H9 (cell line): ENCODE data around the gene EGFL6. TPM values are rescaled to one million over a fixed set of nuclear protein-coding genes. Genes with fewer than 3 reads are reported as not detected.

ENCODE experiments used
- DNase-seq: peaks from one replicate; pipeline ENCODE4 v3.0.0-alpha.2; 2017
- H2AFZ ChIP-seq: one replicate; pipeline ENCODE4 v1.6.1; 2013; ENCODE audit warnings: mild to moderate bottlenecking, low read length, control low read depth, moderate library complexity
- H2AK5ac ChIP-seq: 2 replicates; pipeline ENCODE4 v1.6.1; 2013; ENCODE audit warnings: low read length, control low read depth, mixed read lengths; ENCODE audit not compliant: insufficient read length
- H2BK120ac ChIP-seq: one replicate; pipeline ENCODE4 v1.6.1; 2013; ENCODE audit warnings: low read depth, mild to moderate bottlenecking, low read length, control low read depth, inconsistent platforms; ENCODE audit not compliant: poor library complexity, severe bottlenecking
- H2BK12ac ChIP-seq: 2 replicates; pipeline ENCODE4 v1.6.1; 2013; ENCODE audit warnings: low read length, control low read depth, mixed read lengths, low read depth; ENCODE audit not compliant: insufficient read length
- H2BK15ac ChIP-seq: 2 replicates; pipeline ENCODE4 v1.6.1; 2013; ENCODE audit warnings: low read depth, low read length, control low read depth
- H2BK20ac ChIP-seq: one replicate; pipeline ENCODE4 v1.6.1; 2013; ENCODE audit warnings: low read depth, mild to moderate bottlenecking, low read length, control low read depth, inconsistent platforms; ENCODE audit not compliant: poor library complexity, severe bottlenecking
- H2BK5ac ChIP-seq: 2 replicates; pipeline ENCODE4 v1.6.1; 2013; ENCODE audit warnings: low read length, control low read depth, mixed read lengths; ENCODE audit not compliant: insufficient read length
- H3K14ac ChIP-seq: 2 replicates; pipeline ENCODE4 v1.6.1; 2013; ENCODE audit warnings: low read length, control low read depth; ENCODE audit not compliant: insufficient read depth
- H3K18ac ChIP-seq: 2 replicates; pipeline ENCODE4 v1.6.1; 2013; ENCODE audit warnings: low read depth, mild to moderate bottlenecking, mixed read lengths, low read length, control low read depth; ENCODE audit not compliant: insufficient read length
- H3K23ac ChIP-seq: 2 replicates; pipeline ENCODE4 v1.6.1; 2013; ENCODE audit warnings: low read length, control low read depth, mixed read lengths, low read depth; ENCODE audit not compliant: insufficient read length
- H3K23me2 ChIP-seq: 2 replicates; pipeline ENCODE4 v1.6.1; 2013; ENCODE audit warnings: low read depth, mild to moderate bottlenecking, mixed read lengths, low read length, control low read depth; ENCODE audit not compliant: insufficient read length, poor library complexity, severe bottlenecking
- H3K27ac ChIP-seq: 2 replicates; pipeline ENCODE4 v1.5.1; 2013; ENCODE audit warnings: low read length, control low read depth, mixed read lengths, low read depth; ENCODE audit not compliant: insufficient read length
- H3K27me3 ChIP-seq: 2 replicates; pipeline ENCODE4 v1.6.1; 2013; ENCODE audit warnings: low read length, control low read depth, inconsistent platforms; ENCODE audit not compliant: insufficient read depth
- H3K4ac ChIP-seq: 2 replicates; pipeline ENCODE4 v1.6.1; 2013; ENCODE audit warnings: low read depth, mild to moderate bottlenecking, control low read depth, inconsistent platforms, low read length, moderate library complexity
- H3K4me1 ChIP-seq: 2 replicates; pipeline ENCODE4 v1.6.1; 2013; ENCODE audit warnings: low read length, control low read depth, inconsistent platforms; ENCODE audit not compliant: insufficient read depth
- H3K4me2 ChIP-seq: 2 replicates; pipeline ENCODE4 v1.6.1; 2013; ENCODE audit warnings: low read length, control low read depth, mixed read lengths; ENCODE audit not compliant: insufficient read length, insufficient read depth
- H3K56ac ChIP-seq: 2 replicates; pipeline ENCODE4 v1.6.1; 2013; ENCODE audit warnings: low read depth, mild to moderate bottlenecking, mixed read lengths, low read length, control low read depth; ENCODE audit not compliant: insufficient read length
- H3K79me1 ChIP-seq: 2 replicates; pipeline ENCODE4 v1.6.1; 2013; ENCODE audit warnings: low read depth, mild to moderate bottlenecking, moderate library complexity, low read length, control low read depth, inconsistent platforms; ENCODE audit not compliant: insufficient read depth, poor library complexity, severe bottlenecking
- H3K79me2 ChIP-seq: 2 replicates; pipeline ENCODE4 v1.6.1; 2013; ENCODE audit warnings: low read length, control low read depth, inconsistent platforms; ENCODE audit not compliant: insufficient read depth
- H3K9ac ChIP-seq: 2 replicates; pipeline ENCODE4 v1.6.1; 2013; ENCODE audit warnings: low read length, control low read depth, mixed read lengths; ENCODE audit not compliant: insufficient read length; ENCODE audit errors: extremely low read depth
- H3K9me3 ChIP-seq: one replicate; pipeline ENCODE4 v1.6.1; 2013; ENCODE audit warnings: low read depth, low read length, inconsistent platforms; ENCODE audit not compliant: control insufficient read depth
- H3T11ph ChIP-seq: one replicate; pipeline ENCODE4 v1.6.1; 2013; ENCODE audit warnings: mild to moderate bottlenecking, low read length, control low read depth, inconsistent platforms
- H4K20me1 ChIP-seq: one replicate; pipeline ENCODE4 v1.6.1; 2013; ENCODE audit not compliant: control insufficient read depth, insufficient read length, insufficient read depth
- H4K5ac ChIP-seq: 2 replicates; pipeline ENCODE4 v1.6.1; 2013; ENCODE audit warnings: low read depth, mild to moderate bottlenecking, mixed read lengths, low read length, control low read depth; ENCODE audit not compliant: insufficient read length
- H4K8ac ChIP-seq: replicated peaks from 2 replicates; pipeline ENCODE4 v1.6.1; 2013; ENCODE audit warnings: low read length, control low read depth, mixed read lengths, low read depth; ENCODE audit not compliant: insufficient read length
- H4K91ac ChIP-seq: 2 replicates; pipeline ENCODE4 v1.6.1; 2013; ENCODE audit warnings: low read depth, mild to moderate bottlenecking, moderate library complexity, mixed read lengths, low read length, control low read depth; ENCODE audit not compliant: insufficient read length
- H3K27ac Mint-ChIP-seq, 3 experiments: 2 replicates in 2 of 3; 3 replicates in 1 of 3; pipeline ENCODE4 v1.8.0; 2020 to 2021; ENCODE audit warnings: mixed read lengths in 3 of 3, mild to moderate bottlenecking in 1 of 3, moderate library complexity in 1 of 3
- H3K27me3 Mint-ChIP-seq: 2 replicates; pipeline ENCODE4 v1.8.0; 2021; ENCODE audit warnings: low read depth, mild to moderate bottlenecking, moderate library complexity, mixed read lengths
- H3K36me3 Mint-ChIP-seq, 3 experiments: 2 replicates in 2 of 3; 3 replicates in 1 of 3; pipeline ENCODE4 v1.8.0; 2020 to 2021; ENCODE audit warnings: low read depth in 3 of 3, mixed read lengths in 3 of 3; ENCODE audit not compliant: insufficient read depth in 1 of 3
- H3K4me1 Mint-ChIP-seq, 2 experiments: 2 replicates each; pipeline ENCODE4 v1.8.0; 2020; ENCODE audit warnings: mixed read lengths in 2 of 2
- H3K4me3 Mint-ChIP-seq, 2 experiments: 2 replicates in 1 of 2; 3 replicates in 1 of 2; pipeline ENCODE4 v1.8.0; 2020 to 2021; ENCODE audit warnings: mild to moderate bottlenecking in 2 of 2, mixed read lengths in 2 of 2, moderate library complexity in 1 of 2
- H3K9me3 Mint-ChIP-seq, 2 experiments: 2 replicates in 1 of 2; 3 replicates in 1 of 2; pipeline ENCODE4 v1.8.0; 2020; ENCODE audit warnings: mild to moderate bottlenecking in 2 of 2, mixed read lengths in 2 of 2, moderate library complexity in 1 of 2
- CTCF ChIP-seq: fragments of 200-600 bp; sonication (generic); conservative IDR thresholded peaks from 3 replicates; pipeline ENCODE4 v1.8.0; 2021; ENCODE audit warnings: antibody characterized with exemption, mild to moderate bottlenecking
- WGBS: extraction: QIAGEN DNeasy Blood & Tissue Kit; methylation state at CpG from one replicate; pipeline ENCODE4 v1.1.7; 2013; ENCODE audit warnings: missing lambda C conversion rate, low lambda C conversion rate, mixed read lengths; ENCODE audit not compliant: insufficient read length; ENCODE audit errors: extremely low coverage; 5-methylcytosine and 5-hydroxymethylcytosine counted together
- total RNA-seq: library from RNA; stranded (reverse); gene quantifications from 2 replicates; pipeline ENCODE4 v1.2.1, GENCODE V29; 2021

The EGFL6 gene
- total RNA-seq, 1 experiment from 2014 or later, result 0.94 TPM

- H3K4me3 Mint-ChIP-seq, result no peak overlapping the region
- H4K8ac ChIP-seq, result no peak overlapping the region
- no peak overlapping the region for H3K27ac ChIP-seq
- H3T11ph ChIP-seq, result no peak overlapping the region
- H3K27me3 ChIP-seq, result no peaks in the 10 kb centered on the region
- H3K4me1 Mint-ChIP-seq, result no peaks in the 10 kb centered on the region
- no peak overlapping the region for H3K56ac ChIP-seq
- no peaks in the 10 kb centered on the region for H3K23me2 ChIP-seq
- H2BK20ac ChIP-seq, result no peak overlapping the region
- H3K79me1 ChIP-seq, result no peaks in the 10 kb centered on the region
- H2AK5ac ChIP-seq, result no peak overlapping the region
- no peak overlapping the region for H3K9ac ChIP-seq
- no peak for TF ChIP-seq CTCF
- peaks cover 40 to 41% of the 10 kb centered on the region in 2 experiments for H3K9me3 Mint-ChIP-seq
- no peak overlapping the region for H3K14ac ChIP-seq
- no peak overlapping the region for H3K18ac ChIP-seq
- H2BK15ac ChIP-seq, result no peak overlapping the region
- H3K36me3 Mint-ChIP-seq, result no peaks in the 10 kb centered on the region; a peak in 1 of 7 replicates
- H4K5ac ChIP-seq, result no peak overlapping the region
- DNase-seq, result no peak
- no peaks in the 10 kb centered on the region for H4K20me1 ChIP-seq
- H2BK120ac ChIP-seq, result no peak overlapping the region
- H3K27ac Mint-ChIP-seq, result no peak overlapping the region
- H3K27me3 Mint-ChIP-seq, result no peaks in the 10 kb centered on the region; the same call in 1 of the 2 replicates
- H3K4ac ChIP-seq, result no peak overlapping the region
- H4K91ac ChIP-seq, result no peak overlapping the region
- WGBS, result no CpG with 5 or more reads among the region's 2 CpGs
- H3K4me2 ChIP-seq, result no peak overlapping the region
- no peaks in the 10 kb centered on the region for H3K4me1 ChIP-seq
- H3K9me3 ChIP-seq, result no peaks in the 10 kb centered on the region
- H3K79me2 ChIP-seq, result no peaks in the 10 kb centered on the region
- H2AFZ ChIP-seq, result no peak overlapping the region
- H3K23ac ChIP-seq, result no peak overlapping the region
- H2BK5ac ChIP-seq, result no peak overlapping the region
- no peak overlapping the region for H2BK12ac ChIP-seq
These were observed 48.5 kb upstream of the EGFL6 start for GRCh38 chrX:13520936-13521335.
